Measurements from ENCODE around the gene RILPL1. TPM values are rescaled to one million over a fixed set of nuclear protein-coding genes. Genes with fewer than 3 reads are reported as not detected.

RILPL1 gene
- total and polyA plus RNA-seq, 10 of the 15 experiments (the other 5 are each of a cell fraction or from before 2014, with no cell fraction given): 0.05 to 0.61 (median 0.25) TPM

DNA sequence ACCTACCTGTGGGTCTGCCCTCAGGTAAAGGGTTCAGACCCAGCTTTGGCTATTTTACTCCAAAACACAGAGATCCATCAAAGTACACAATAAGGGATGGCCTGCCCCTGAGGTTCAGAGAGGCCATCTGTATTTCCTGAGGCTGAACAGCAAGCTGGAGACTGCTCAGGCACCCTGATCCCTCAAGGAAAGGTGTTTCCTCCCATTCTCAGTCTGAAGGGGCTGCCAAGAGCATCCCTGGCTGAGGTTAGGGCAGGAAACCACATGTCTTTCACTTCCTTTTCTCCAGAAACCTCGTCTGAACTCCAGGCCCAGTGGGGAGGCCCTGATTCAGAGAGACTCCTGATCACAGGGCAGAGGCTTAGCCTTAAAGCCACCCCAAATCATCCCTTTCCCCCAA lies 1.5 kb downstream of the RILPL1 start:
- Histone ChIP-seq H3K79me2 (ENCODE audit: control insufficient read depth, insufficient read depth, low read length) (no peaks in the 10 kb centered on the region), H3K4me2 (ENCODE audit: control insufficient read depth, insufficient read depth) (peak overlapping the region; percentile 60; the same call in 1 of the 2 replicates), H3K9ac (ENCODE audit: control insufficient read depth, insufficient read depth, low read length) (no peak overlapping the region), H3K27me3 (replicated peaks in 1 of 2; ENCODE audit: control insufficient read depth in 2 of 2, insufficient read depth in 2 of 2, low read length in 1 of 2) (no peaks in the 10 kb centered on the region; a peak in 1 of 4 replicates), H2AFZ (ENCODE audit: control insufficient read depth, low read depth, low read length) (no peak overlapping the region), H3K4me1 (ENCODE audit: control insufficient read depth, insufficient read depth, low read length) (peaks cover 16% of the 10 kb centered on the region), H3K36me3 (ENCODE audit: control insufficient read depth in 2 of 2, insufficient read depth in 2 of 2, low read length in 1 of 2) (no peaks in the 10 kb centered on the region), H3K9me3 (replicated peaks; ENCODE audit: control insufficient read depth, insufficient read depth, low read length) (no peaks in the 10 kb centered on the region), H3K4me3 (no peak overlapping the region), H3K27ac (ENCODE audit: control insufficient read depth, insufficient read depth) (no peak overlapping the region), H4K20me1 (ENCODE audit: control insufficient read depth, insufficient read depth) (no peaks in the 10 kb centered on the region; the same call in 1 of the 2 replicates)
- DNase-seq (ENCODE audit: low read depth, low spot score) (peak; percentile 9), FAIRE-seq (peak; percentile 80), ATAC-seq (peak; percentile 68)
- intact Hi-C loops (cut with micrococcal nuclease; ENCODE audit: unreplicated experiment) (no loop called here), in situ Hi-C loops (cut with MboI) (no loop called here)
- ChIA-PET POLR2A (no interaction called here), CTCF (interaction anchor here (0.8 to 1.0 kb wide), 2 partner anchors 10 to 51 kb away, joined by 3 read pairs; no protein-coding TSS in a partner anchor), SMC1A (ENCODE audit: uncharacterized antibody, unreplicated experiment) (interaction anchor here (1.1 kb wide), 1 partner anchor 26 kb away, joined by 3 read pairs; no protein-coding TSS in a partner anchor), RAD21 (ENCODE audit: unreplicated experiment) (interaction anchor here (1.2 kb wide), 1 partner anchor 105 kb away, joined by 3 read pairs; no protein-coding TSS in a partner anchor)
- no TSS peak for BruUV-seq (replicated peaks)
- 0% methylated on average over 1 of the region's 1 CpG for WGBS (ENCODE audit: insufficient coverage, insufficient replicate concordance, low lambda C conversion rate, missing lambda C conversion rate)
- TF ChIP-seq CREM (IDR thresholded peaks at IDR 0.05; ENCODE audit: low read depth) (peak; percentile 41; the same call in 1 of the 2 replicates), CREB1 (IDR thresholded peaks at IDR 0.05; ENCODE audit: low read depth) (no peak), CBX3 (IDR thresholded peaks at IDR 0.05; ENCODE audit: borderline replicate concordance, low read depth) (no peak), NR2C1 (IDR thresholded peaks at IDR 0.05) (no peak), MTA3 (IDR thresholded peaks at IDR 0.05; ENCODE audit: borderline replicate concordance, low read length) (no peak; the same call in 1 of the 2 replicates), FOS (IDR thresholded peaks at IDR 0.05; ENCODE audit: borderline replicate concordance, extremely low read depth, insufficient read length) (no peak), SREBF1 (IDR thresholded peaks at IDR 0.05; ENCODE audit: low read length) (no peak), RB1 (IDR thresholded peaks at IDR 0.05; ENCODE audit: borderline replicate concordance) (no peak), MEF2A (IDR thresholded peaks at IDR 0.05; ENCODE audit: insufficient read depth, low read depth, low read length) (0 out of 2 replicates have a peak, but pooled peaks have one; percentile 27), TCF3 (IDR thresholded peaks at IDR 0.05; ENCODE audit: borderline replicate concordance, insufficient read depth, low read depth, low read length) (no peak), FOXK2 (IDR thresholded peaks at IDR 0.05) (no peak), IKZF1 (conservative IDR thresholded peaks at IDR 0.05) (peak; percentile 89), NFIC (IDR thresholded peaks at IDR 0.05; ENCODE audit: low read depth, low read length) (peak; percentile 43; the same call in 1 of the 2 replicates), SMARCA5 (IDR thresholded peaks at IDR 0.05) (no peak), ATF7 (IDR thresholded peaks at IDR 0.05; ENCODE audit: low read depth) (no peak), NR2F1 (conservative IDR thresholded peaks at IDR 0.05) (0 out of 2 replicates have a peak, but pooled peaks have one; percentile 26)
- TF ChIP-seq, protein P1, sequence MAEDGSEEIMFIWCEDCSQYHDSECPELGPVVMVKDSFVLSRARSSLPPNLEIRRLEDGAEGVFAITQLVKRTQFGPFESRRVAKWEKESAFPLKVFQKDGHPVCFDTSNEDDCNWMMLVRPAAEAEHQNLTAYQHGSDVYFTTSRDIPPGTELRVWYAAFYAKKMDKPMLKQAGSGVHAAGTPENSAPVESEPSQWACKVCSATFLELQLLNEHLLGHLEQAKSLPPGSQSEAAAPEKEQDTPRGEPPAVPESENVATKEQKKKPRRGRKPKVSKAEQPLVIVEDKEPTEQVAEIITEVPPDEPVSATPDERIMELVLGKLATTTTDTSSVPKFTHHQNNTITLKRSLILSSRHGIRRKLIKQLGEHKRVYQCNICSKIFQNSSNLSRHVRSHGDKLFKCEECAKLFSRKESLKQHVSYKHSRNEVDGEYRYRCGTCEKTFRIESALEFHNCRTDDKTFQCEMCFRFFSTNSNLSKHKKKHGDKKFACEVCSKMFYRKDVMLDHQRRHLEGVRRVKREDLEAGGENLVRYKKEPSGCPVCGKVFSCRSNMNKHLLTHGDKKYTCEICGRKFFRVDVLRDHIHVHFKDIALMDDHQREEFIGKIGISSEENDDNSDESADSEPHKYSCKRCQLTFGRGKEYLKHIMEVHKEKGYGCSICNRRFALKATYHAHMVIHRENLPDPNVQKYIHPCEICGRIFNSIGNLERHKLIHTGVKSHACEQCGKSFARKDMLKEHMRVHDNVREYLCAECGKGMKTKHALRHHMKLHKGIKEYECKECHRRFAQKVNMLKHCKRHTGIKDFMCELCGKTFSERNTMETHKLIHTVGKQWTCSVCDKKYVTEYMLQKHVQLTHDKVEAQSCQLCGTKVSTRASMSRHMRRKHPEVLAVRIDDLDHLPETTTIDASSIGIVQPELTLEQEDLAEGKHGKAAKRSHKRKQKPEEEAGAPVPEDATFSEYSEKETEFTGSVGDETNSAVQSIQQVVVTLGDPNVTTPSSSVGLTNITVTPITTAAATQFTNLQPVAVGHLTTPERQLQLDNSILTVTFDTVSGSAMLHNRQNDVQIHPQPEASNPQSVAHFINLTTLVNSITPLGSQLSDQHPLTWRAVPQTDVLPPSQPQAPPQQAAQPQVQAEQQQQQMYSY (CRISPR knock-in tag; IDR thresholded peaks at IDR 0.05): no peak
- TF ChIP-seq, protein P2, sequence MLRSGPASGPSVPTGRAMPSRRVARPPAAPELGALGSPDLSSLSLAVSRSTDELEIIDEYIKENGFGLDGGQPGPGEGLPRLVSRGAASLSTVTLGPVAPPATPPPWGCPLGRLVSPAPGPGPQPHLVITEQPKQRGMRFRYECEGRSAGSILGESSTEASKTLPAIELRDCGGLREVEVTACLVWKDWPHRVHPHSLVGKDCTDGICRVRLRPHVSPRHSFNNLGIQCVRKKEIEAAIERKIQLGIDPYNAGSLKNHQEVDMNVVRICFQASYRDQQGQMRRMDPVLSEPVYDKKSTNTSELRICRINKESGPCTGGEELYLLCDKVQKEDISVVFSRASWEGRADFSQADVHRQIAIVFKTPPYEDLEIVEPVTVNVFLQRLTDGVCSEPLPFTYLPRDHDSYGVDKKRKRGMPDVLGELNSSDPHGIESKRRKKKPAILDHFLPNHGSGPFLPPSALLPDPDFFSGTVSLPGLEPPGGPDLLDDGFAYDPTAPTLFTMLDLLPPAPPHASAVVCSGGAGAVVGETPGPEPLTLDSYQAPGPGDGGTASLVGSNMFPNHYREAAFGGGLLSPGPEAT (IDR thresholded peaks at IDR 0.05; ENCODE audit: low read depth): peak; percentile 52
- TF ChIP-seq, protein P3, sequence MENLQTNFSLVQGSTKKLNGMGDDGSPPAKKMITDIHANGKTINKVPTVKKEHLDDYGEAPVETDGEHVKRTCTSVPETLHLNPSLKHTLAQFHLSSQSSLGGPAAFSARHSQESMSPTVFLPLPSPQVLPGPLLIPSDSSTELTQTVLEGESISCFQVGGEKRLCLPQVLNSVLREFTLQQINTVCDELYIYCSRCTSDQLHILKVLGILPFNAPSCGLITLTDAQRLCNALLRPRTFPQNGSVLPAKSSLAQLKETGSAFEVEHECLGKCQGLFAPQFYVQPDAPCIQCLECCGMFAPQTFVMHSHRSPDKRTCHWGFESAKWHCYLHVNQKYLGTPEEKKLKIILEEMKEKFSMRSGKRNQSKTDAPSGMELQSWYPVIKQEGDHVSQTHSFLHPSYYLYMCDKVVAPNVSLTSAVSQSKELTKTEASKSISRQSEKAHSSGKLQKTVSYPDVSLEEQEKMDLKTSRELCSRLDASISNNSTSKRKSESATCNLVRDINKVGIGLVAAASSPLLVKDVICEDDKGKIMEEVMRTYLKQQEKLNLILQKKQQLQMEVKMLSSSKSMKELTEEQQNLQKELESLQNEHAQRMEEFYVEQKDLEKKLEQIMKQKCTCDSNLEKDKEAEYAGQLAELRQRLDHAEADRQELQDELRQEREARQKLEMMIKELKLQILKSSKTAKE (IDR thresholded peaks at IDR 0.05; ENCODE audit: low read depth, poor library complexity, severe bottlenecking): no peak

Data from GM12878 (cell line).